K562 (cell line): ENCODE measurements around the gene DOLK.

Experiments
- CREB3 ChIP-seq: fragments of 450-650 bp; conservative IDR thresholded peaks from 2 replicates; pipeline ENCODE4 v1.6.1; 2016; ENCODE audit warnings: missing genetic modification characterization, low read depth, mild to moderate bottlenecking, missing compliant biosample characterization, moderate library complexity
- HMBOX1 ChIP-seq: sonication (generic); IDR thresholded peaks from 2 replicates; pipeline ENCODE4 v1.6.1; 2016
- KDM1A ChIP-seq, 2 experiments: fragments of 450-650 bp; IDR thresholded peaks; 2 replicates each; pipeline ENCODE4 v1.6.1; 2016; ENCODE audit warnings: mild to moderate bottlenecking in 2 of 2
- MTA3 ChIP-seq: fragments of 450-650 bp; formaldehyde crosslinking; IDR thresholded peaks from 2 replicates; pipeline ENCODE4 v1.6.1; 2017; ENCODE audit warnings: mild to moderate bottlenecking, borderline replicate concordance
- NRF1 ChIP-seq, 2 experiments: fragments of 450-650 bp; IDR thresholded peaks in 1 of 2; conservative IDR thresholded peaks in 1 of 2; 2 replicates each; pipeline ENCODE4 v1.6.1; 2014; ENCODE audit warnings: mild to moderate bottlenecking in 2 of 2
- RBFOX2 ChIP-seq: fragments of 200-400 bp; formaldehyde crosslinking; IDR thresholded peaks from 2 replicates; pipeline ENCODE4 v1.6.1; 2017; ENCODE audit warnings: low read depth, mild to moderate bottlenecking, low read length, moderate library complexity
- TEAD1 ChIP-seq, 2 experiments: fragments of 450-650 bp in 1 of 2; sonication (generic) in 1 of 2; formaldehyde crosslinking; IDR thresholded peaks; 2 replicates each; pipeline versions ENCODE4 v1.4.0 to v1.8.0; 2020 to 2022; ENCODE audit warnings: mild to moderate bottlenecking in 2 of 2, missing genetic modification reagents in 1 of 2
- ZBTB9 ChIP-seq: fragments of 450-650 bp; formaldehyde crosslinking; IDR thresholded peaks from 2 replicates; pipeline ENCODE4 v1.4.0; 2020; ENCODE audit warnings: mild to moderate bottlenecking, moderate library complexity
- ZFP1 ChIP-seq: fragments of 450-650 bp; formaldehyde crosslinking; IDR thresholded peaks from 2 replicates; pipeline ENCODE4 v1.4.0; 2020; ENCODE audit warnings: mild to moderate bottlenecking, mixed read lengths
- ZNF354B ChIP-seq: fragments of 250-450 bp; sonication (Bioruptor Pico); IDR thresholded peaks from 2 replicates; pipeline ENCODE4 v1.4.0; 2020

- TF ChIP-seq ZBTB9 (CRISPR knock-in tag): no peak
- no peak for TF ChIP-seq TEAD1 (CRISPR knock-in tag; IDR thresholded peaks at IDR 0.05)
- TF ChIP-seq ZNF354B (CRISPR knock-in tag): no peak
- TF ChIP-seq CREB3 (tag): no peak
- TF ChIP-seq RBFOX2: no peak
- TF ChIP-seq NRF1 (conservative IDR thresholded peaks at IDR 0.05 in 1 of 2, IDR thresholded peaks at IDR 0.05 in 1 of 2): no peak
- no peak for TF ChIP-seq MTA3
- TF ChIP-seq ZFP1: no peak
- TF ChIP-seq HMBOX1: no peak
- TF ChIP-seq KDM1A (IDR thresholded peaks at IDR 0.05): no peak
Observed at GRCh38 chr9:128905964-128906363, 41.4 kb downstream of the DOLK start.
